PC-3 (cell line): Measurements from ENCODE around the gene STRIP2. TPM values are rescaled to one million over a fixed set of nuclear protein-coding genes. Genes with fewer than 3 reads are reported as not detected.

Experiments
- ATAC-seq: fragments of 200-7000 bp; cut with Tn5 transposase; 2 replicates; pipeline ENCODE4 v1.9.1; 2020; ENCODE audit warnings: mild to moderate bottlenecking, moderate library complexity
- BruUV-seq: library from RNA; stranded (reverse); fragments of 400-500 nt; replicated peaks from 2 replicates; lab custom pipeline; 2021; lab: Mats Ljungman, UMichigan
- CTCF ChIA-PET: fragments of 300-600 bp; sonication (Branson Sonifier 250); formaldehyde crosslinking; loops from one replicate; lab custom pipeline; 2022; ENCODE audit warnings: antibody characterized with exemption; lab: Charles Lee
- POLR2A ChIA-PET: fragments of 300-600 bp; sonication (Branson Sonifier 250); formaldehyde crosslinking; loops from one replicate; lab custom pipeline; 2022; ENCODE audit warnings: antibody characterized with exemption; ENCODE audit not compliant: unreplicated experiment; lab: Charles Lee
- DNase-seq: peaks from one replicate; pipeline ENCODE4 v3.0.0-alpha.2; 2015
- H2AFZ ChIP-seq: fragments of 300-600 bp; sonication (generic); 2 replicates; pipeline ENCODE4 v1.6.0; 2016; ENCODE audit warnings: antibody characterized with exemption, low read length
- H3F3A ChIP-seq: fragments of 300-600 bp; sonication (generic); one replicate; pipeline ENCODE4 v1.6.0; 2017; ENCODE audit warnings: antibody characterized with exemption, low read length, control low read depth, mild to moderate bottlenecking; ENCODE audit not compliant: unreplicated experiment
- H3K27ac ChIP-seq: fragments of 300-600 bp; sonication (generic); 2 replicates; pipeline ENCODE4 v1.5.1; 2016; ENCODE audit warnings: mild to moderate bottlenecking, low read length
- H3K27me3 ChIP-seq: fragments of 300-600 bp; sonication (generic); 2 replicates; pipeline ENCODE4 v1.6.1; 2016; ENCODE audit warnings: low read length, mixed read lengths
- H3K36me3 ChIP-seq: fragments of 300-600 bp; sonication (generic); 2 replicates; pipeline ENCODE4 v1.6.1; 2016; ENCODE audit warnings: low read depth, mixed run types, low read length, mixed read lengths
- H3K4me1 ChIP-seq: fragments of 300-600 bp; sonication (generic); 2 replicates; pipeline ENCODE4 v1.5.1; 2016; ENCODE audit warnings: low read length; ENCODE audit not compliant: insufficient read depth
- H3K4me2 ChIP-seq: fragments of 300-600 bp; sonication (generic); 2 replicates; pipeline ENCODE4 v1.6.0; 2016; ENCODE audit warnings: low read length
- H3K4me3 ChIP-seq: fragments of 300-600 bp; sonication (generic); 2 replicates; pipeline ENCODE4 v1.5.1; 2016; ENCODE audit warnings: mild to moderate bottlenecking, low read length, mixed read lengths
- H3K79me2 ChIP-seq: fragments of 300-600 bp; sonication (generic); 2 replicates; pipeline ENCODE4 v1.6.1; 2017; ENCODE audit warnings: low read length, mixed read lengths
- H3K9ac ChIP-seq: fragments of 300-600 bp; sonication (generic); 2 replicates; pipeline ENCODE4 v1.6.0; 2016; ENCODE audit warnings: mild to moderate bottlenecking, low read length
- H3K9me2 ChIP-seq: fragments of 300-600 bp; sonication (generic); replicated peaks from 2 replicates; pipeline ENCODE4 v1.6.1; 2016; ENCODE audit warnings: mixed run types, low read length, mixed read lengths
- H3K9me3 ChIP-seq: fragments of 300-600 bp; sonication (generic); 2 replicates; pipeline ENCODE4 v1.6.1; 2016; ENCODE audit warnings: low read length, mixed read lengths
- H4K20me1 ChIP-seq: fragments of 300-600 bp; sonication (generic); 2 replicates; pipeline ENCODE4 v1.6.1; 2016; ENCODE audit warnings: low read length, mixed read lengths
- CTCF ChIP-seq: fragments of 300-600 bp; sonication (generic); conservative IDR thresholded peaks from 2 replicates; pipeline ENCODE4 v1.5.1; 2017; ENCODE audit warnings: antibody characterized with exemption, low read depth, mild to moderate bottlenecking, low read length
- EZH2 ChIP-seq: fragments of 300-600 bp; sonication (generic); IDR thresholded peaks from one replicate; pipeline ENCODE4 v1.6.1; 2017; ENCODE audit warnings: antibody characterized with exemption, mild to moderate bottlenecking, low read length; ENCODE audit not compliant: unreplicated experiment
- EZH2phosphoT487 ChIP-seq: fragments of 300-600 bp; sonication (generic); IDR thresholded peaks from 2 replicates; pipeline ENCODE4 v1.6.1; 2018; ENCODE audit warnings: mild to moderate bottlenecking, antibody characterized with exemption, low read length, borderline replicate concordance
- intact Hi-C: fragments of 100-400 bp; cut with micrococcal nuclease; formaldehyde crosslinking; loops from 2 replicates; pipeline ENCODE4 v1.9.0; 2023
- total RNA-seq: library from RNA; depleted of rRNA; stranded (reverse); fragments of >200 nt; gene quantifications from 2 replicates; pipeline ENCODE4 v1.2.3, GENCODE V29; 2014

Gene STRIP2
- total RNA-seq, 1 experiment from 2014 or later, result 7.5 TPM

- peak overlapping the region; percentile 75 for H3K27ac ChIP-seq
- H3K9ac ChIP-seq, result peak overlapping the region; percentile 40; the same call in 1 of the 2 replicates
- TF ChIP-seq EZH2 (no peak), EZH2phosphoT487 (no peak), CTCF (no peak)
- peak; percentile 82 for ATAC-seq
- no peaks in the 10 kb centered on the region for H3K9me3 ChIP-seq
- ChIA-PET POLR2A (interaction anchor here (0.6 kb wide), 1 partner anchor 20 kb away, joined by 3 read pairs; the partner anchor contains the start of gene STRIP2), CTCF (interaction anchor here (0.7 kb wide), 1 partner anchor 12 kb away, joined by 16 read pairs; no protein-coding TSS in a partner anchor)
- H3K36me3 ChIP-seq, result peaks cover 31% of the 10 kb centered on the region
- H2AFZ ChIP-seq, result no peak overlapping the region
- H3K4me1 ChIP-seq, result peaks cover 31% of the 10 kb centered on the region
- no peaks in the 10 kb centered on the region for H3K9me2 ChIP-seq
- BruUV-seq, result no TSS peak
- no peaks in the 10 kb centered on the region for H3K27me3 ChIP-seq
- no peaks in the 10 kb centered on the region for H3K79me2 ChIP-seq
- H3K4me3 ChIP-seq, result no peak overlapping the region
- DNase-seq, result peak; percentile 79
- peak overlapping the region; percentile 45 for H3K4me2 ChIP-seq
- H3F3A ChIP-seq, result no peaks in the 10 kb centered on the region
- intact Hi-C loops, result no loop called here
- no peaks in the 10 kb centered on the region for H4K20me1 ChIP-seq
Observed at GRCh38 chr7:129454249-129454551, 20.0 kb downstream of the STRIP2 start.

DNA sequence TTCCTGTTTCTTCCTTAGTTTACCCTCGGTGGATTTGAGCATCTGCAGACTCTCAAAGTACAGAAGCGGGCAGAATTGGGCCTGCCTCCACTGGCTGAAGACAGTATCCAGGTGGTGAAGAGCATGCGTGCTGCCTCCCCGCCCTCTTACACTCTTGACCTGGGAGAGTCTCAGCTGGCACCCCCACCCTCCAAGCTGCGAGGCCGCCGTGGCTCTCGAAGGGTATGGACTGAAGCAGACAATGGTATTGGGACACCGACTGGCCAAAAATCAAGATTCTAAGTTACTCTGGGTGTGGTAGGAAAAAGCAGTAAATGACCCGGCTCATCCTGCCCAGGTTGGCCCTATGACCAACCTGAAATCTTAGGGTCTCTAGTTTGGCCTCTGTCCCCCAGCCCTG is 22.2 kb downstream of the STRIP2 start:
- no peak overlapping the region for H3K4me2 ChIP-seq
- H3F3A ChIP-seq, result no peaks in the 10 kb centered on the region
- H3K27ac ChIP-seq, result no peak overlapping the region
- peaks cover 31% of the 10 kb centered on the region for H3K4me1 ChIP-seq
- no TSS peak for BruUV-seq
- ATAC-seq (no peak), DNase-seq (no peak)
- no peaks in the 10 kb centered on the region for H4K20me1 ChIP-seq
- H2AFZ ChIP-seq, result no peak overlapping the region
- no peaks in the 10 kb centered on the region for H3K27me3 ChIP-seq
- no peaks in the 10 kb centered on the region for H3K79me2 ChIP-seq
- H3K9ac ChIP-seq, result no peak overlapping the region
- no peaks in the 10 kb centered on the region for H3K9me3 ChIP-seq
- peaks cover 42% of the 10 kb centered on the region for H3K36me3 ChIP-seq
- H3K4me3 ChIP-seq, result no peak overlapping the region
- CTCF ChIA-PET, result no interaction called here
- POLR2A ChIA-PET, result no interaction called here
- H3K9me2 ChIP-seq, result no peaks in the 10 kb centered on the region
- TF ChIP-seq EZH2phosphoT487 (no peak), CTCF (no peak), EZH2 (no peak)
- intact Hi-C loops, result no loop called here

- H3K36me3 ChIP-seq, result peaks cover 42% of the 10 kb centered on the region
- ATAC-seq, result no peak
- BruUV-seq, result no TSS peak
Observed at GRCh38 chr7:129457101-129457500, 22.9 kb downstream of the STRIP2 start.

More at GRCh38 chr7:129457101-129457500, 22.9 kb downstream of the STRIP2 start:
- Histone ChIP-seq H3K27me3 (no peaks in the 10 kb centered on the region), H2AFZ (no peak overlapping the region), H3K4me2 (no peak overlapping the region), H3K27ac (no peak overlapping the region), H3K9me3 (no peaks in the 10 kb centered on the region), H3K9ac (no peak overlapping the region), H3K4me1 (peaks cover 30% of the 10 kb centered on the region), H4K20me1 (no peaks in the 10 kb centered on the region), H3F3A (no peaks in the 10 kb centered on the region), H3K79me2 (no peaks in the 10 kb centered on the region), H3K4me3 (no peak overlapping the region), H3K9me2 (no peaks in the 10 kb centered on the region)
- CTCF ChIA-PET, result no interaction called here
- no peak for DNase-seq
- intact Hi-C loops, result no loop called here
- POLR2A ChIA-PET, result no interaction called here
- no peak for TF ChIP-seq EZH2phosphoT487
- no peak for TF ChIP-seq CTCF
- no peak for TF ChIP-seq EZH2
